ENCODE measurements around the gene AHDC1.

AHDC1 gene

GRCh38 chr1:27616441-27616840 lies 12.5 kb upstream of the AHDC1 start:
- H3K4me3 ChIP-seq (IDR thresholded peaks at IDR 0.05; ENCODE audit: insufficient read depth, low read depth, low read length), result no peak overlapping the region
- no peaks in the 10 kb centered on the region for H3K27me3 ChIP-seq (ENCODE audit: insufficient read depth, low read depth)
- TF ChIP-seq CTCF (conservative IDR thresholded peaks at IDR 0.05; ENCODE audit: low read depth, low read length), result no peak
- H3K4me1 ChIP-seq (ENCODE audit: low read depth, poor library complexity, severe bottlenecking), result no peaks in the 10 kb centered on the region
- H4K20me1 ChIP-seq (ENCODE audit: insufficient read depth), result no peaks in the 10 kb centered on the region
- H3K9ac ChIP-seq, result no peak overlapping the region
- no peak overlapping the region for H3K27ac ChIP-seq
- H3K79me2 ChIP-seq (ENCODE audit: insufficient read depth, low read depth), result no peaks in the 10 kb centered on the region
- H3K4me2 ChIP-seq, result no peak overlapping the region
- no peaks in the 10 kb centered on the region for H3K36me3 ChIP-seq (ENCODE audit: insufficient read depth)
- no peak overlapping the region for H2AFZ ChIP-seq (ENCODE audit: low read depth)

- no peaks in the 10 kb centered on the region for H4K20me1 ChIP-seq (ENCODE audit: insufficient read depth)
- H3K4me1 ChIP-seq (ENCODE audit: low read depth, poor library complexity, severe bottlenecking), result no peaks in the 10 kb centered on the region
- H3K79me2 ChIP-seq (ENCODE audit: insufficient read depth, low read depth), result no peaks in the 10 kb centered on the region
- no peaks in the 10 kb centered on the region for H3K36me3 ChIP-seq (ENCODE audit: insufficient read depth)
- no peaks in the 10 kb centered on the region for H3K27me3 ChIP-seq (ENCODE audit: insufficient read depth, low read depth)
- no peak overlapping the region for H3K27ac ChIP-seq
- no peak for TF ChIP-seq CTCF (conservative IDR thresholded peaks at IDR 0.05; ENCODE audit: low read depth, low read length)
- H3K4me2 ChIP-seq, result no peak overlapping the region
- no peak overlapping the region for H3K9ac ChIP-seq
- no peak overlapping the region for H3K4me3 ChIP-seq (IDR thresholded peaks at IDR 0.05; ENCODE audit: insufficient read depth, low read depth, low read length)
- H2AFZ ChIP-seq (ENCODE audit: low read depth), result no peak overlapping the region
Measured at GRCh38 chr1:27615346-27616192, 11.6 kb upstream of the AHDC1 start.

- H3K4me2 ChIP-seq, result no peak overlapping the region
- H3K4me1 ChIP-seq (ENCODE audit: low read depth, poor library complexity, severe bottlenecking), result peaks cover 7% of the 10 kb centered on the region
- no peak overlapping the region for H3K27ac ChIP-seq
- H3K4me3 ChIP-seq (IDR thresholded peaks at IDR 0.05; ENCODE audit: insufficient read depth, low read depth, low read length), result no peak overlapping the region
- no peaks in the 10 kb centered on the region for H4K20me1 ChIP-seq (ENCODE audit: insufficient read depth)
- no peak for TF ChIP-seq CTCF (conservative IDR thresholded peaks at IDR 0.05; ENCODE audit: low read depth, low read length)
- H3K27me3 ChIP-seq (ENCODE audit: insufficient read depth, low read depth), result no peaks in the 10 kb centered on the region
- no peaks in the 10 kb centered on the region for H3K79me2 ChIP-seq (ENCODE audit: insufficient read depth, low read depth)
- no peak overlapping the region for H2AFZ ChIP-seq (ENCODE audit: low read depth)
- no peak overlapping the region for H3K9ac ChIP-seq
- H3K36me3 ChIP-seq (ENCODE audit: insufficient read depth), result no peaks in the 10 kb centered on the region
Measured at GRCh38 chr1:27614625-27615344, 10.8 kb upstream of the AHDC1 start.

DNA sequence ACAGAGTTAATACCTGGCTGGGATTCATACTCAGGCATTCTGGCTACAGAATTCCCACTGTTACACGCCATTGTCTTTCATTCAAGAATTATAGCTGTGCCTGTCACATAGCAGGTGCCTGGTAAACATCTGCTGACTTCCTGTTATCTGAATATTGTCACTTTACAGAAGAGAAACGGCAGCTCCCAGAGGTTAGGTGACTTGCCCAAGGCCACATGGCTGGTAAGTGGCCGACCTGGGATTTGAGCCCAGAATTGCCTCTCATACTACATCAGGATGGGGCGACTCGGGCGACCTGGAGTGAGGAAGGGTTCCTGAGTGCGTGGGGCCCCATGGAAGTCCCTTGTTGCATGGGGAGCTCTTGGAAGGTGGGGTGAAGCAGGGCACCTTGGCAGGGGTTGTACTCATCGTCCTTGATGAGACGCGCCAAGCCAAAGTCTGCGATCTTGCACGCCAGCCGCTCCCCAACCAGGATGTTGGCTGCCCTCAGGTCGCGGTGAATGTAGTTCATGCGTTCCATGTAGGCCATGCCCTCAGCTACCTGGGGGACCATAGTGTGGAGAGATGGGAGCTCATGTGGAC lies 10.2 kb upstream of the AHDC1 start:
- H3K27ac ChIP-seq, result no peak overlapping the region
- no peaks in the 10 kb centered on the region for H3K79me2 ChIP-seq (ENCODE audit: insufficient read depth, low read depth)
- peaks cover 13% of the 10 kb centered on the region for H3K4me1 ChIP-seq (ENCODE audit: low read depth, poor library complexity, severe bottlenecking)
- no peak overlapping the region for H3K4me2 ChIP-seq
- H3K27me3 ChIP-seq (ENCODE audit: insufficient read depth, low read depth), result no peaks in the 10 kb centered on the region
- no peaks in the 10 kb centered on the region for H3K36me3 ChIP-seq (ENCODE audit: insufficient read depth)
- no peak overlapping the region for H2AFZ ChIP-seq (ENCODE audit: low read depth)
- no peak overlapping the region for H3K4me3 ChIP-seq (IDR thresholded peaks at IDR 0.05; ENCODE audit: insufficient read depth, low read depth, low read length)
- no peaks in the 10 kb centered on the region for H4K20me1 ChIP-seq (ENCODE audit: insufficient read depth)
- TF ChIP-seq CTCF (conservative IDR thresholded peaks at IDR 0.05; ENCODE audit: low read depth, low read length), result no peak
- no peak overlapping the region for H3K9ac ChIP-seq

Data from KMS-11 (cell line).